Fibroblast of the aortic adventitia (primary cell): ENCODE data around the gene LRRC14B. TPM values are rescaled to one million over a fixed set of nuclear protein-coding genes. Genes with fewer than 3 reads are reported as not detected.
"Not testable (repeated sequence)": the region's sequence is repeated elsewhere in the genome, so short reads cannot be mapped to it uniquely, and the experiment has no call there.

Experiments used
- DNase-seq: peaks from one replicate; pipeline ENCODE4 v3.0.0-alpha.2; 2010; ENCODE audit warnings: low read depth
- H3K4me3 ChIP-seq: 2 replicates; pipeline ENCODE4 v1.5.1; 2011; ENCODE audit warnings: low read depth, mild to moderate bottlenecking, control low read depth, low read length, moderate library complexity
- total RNA-seq: library from RNA; depleted of rRNA; stranded (reverse); fragments of >200 nt; gene quantifications from 2 replicates; pipeline ENCODE4 v1.2.3, GENCODE V29; 2012; ENCODE audit warnings: low replicate concordance
- TF ChIP-seq, protein P1 (sequence below): IDR thresholded peaks from 2 replicates; pipeline ENCODE4 v1.5.1; 2011; ENCODE audit warnings: mild to moderate bottlenecking, low read length, control low read depth, inconsistent platforms; ENCODE audit not compliant: insufficient read depth

The LRRC14B gene
- total RNA-seq, 1 donor, result not detected

DNA sequence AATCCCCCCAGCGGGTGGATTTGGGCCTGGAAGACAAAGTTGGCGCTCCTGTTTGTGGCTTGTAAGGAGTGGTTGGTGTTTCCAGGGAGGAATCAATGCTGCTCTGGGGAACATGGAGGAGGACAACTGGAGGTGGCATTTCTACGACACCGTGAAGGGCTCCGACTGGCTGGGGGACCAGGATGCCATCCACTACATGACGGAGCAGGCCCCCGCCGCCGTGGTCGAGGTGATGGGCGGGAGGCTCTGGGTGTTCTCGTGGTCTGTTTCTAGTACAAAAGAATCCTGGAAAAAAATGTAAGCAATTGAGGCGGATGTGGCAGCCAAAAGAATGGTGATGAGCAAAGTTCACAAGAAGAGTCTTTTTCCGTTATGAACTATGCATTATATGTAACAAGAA is 34.0 kb downstream of the LRRC14B start:
- no peak for DNase-seq
- TF ChIP-seq, protein P1, sequence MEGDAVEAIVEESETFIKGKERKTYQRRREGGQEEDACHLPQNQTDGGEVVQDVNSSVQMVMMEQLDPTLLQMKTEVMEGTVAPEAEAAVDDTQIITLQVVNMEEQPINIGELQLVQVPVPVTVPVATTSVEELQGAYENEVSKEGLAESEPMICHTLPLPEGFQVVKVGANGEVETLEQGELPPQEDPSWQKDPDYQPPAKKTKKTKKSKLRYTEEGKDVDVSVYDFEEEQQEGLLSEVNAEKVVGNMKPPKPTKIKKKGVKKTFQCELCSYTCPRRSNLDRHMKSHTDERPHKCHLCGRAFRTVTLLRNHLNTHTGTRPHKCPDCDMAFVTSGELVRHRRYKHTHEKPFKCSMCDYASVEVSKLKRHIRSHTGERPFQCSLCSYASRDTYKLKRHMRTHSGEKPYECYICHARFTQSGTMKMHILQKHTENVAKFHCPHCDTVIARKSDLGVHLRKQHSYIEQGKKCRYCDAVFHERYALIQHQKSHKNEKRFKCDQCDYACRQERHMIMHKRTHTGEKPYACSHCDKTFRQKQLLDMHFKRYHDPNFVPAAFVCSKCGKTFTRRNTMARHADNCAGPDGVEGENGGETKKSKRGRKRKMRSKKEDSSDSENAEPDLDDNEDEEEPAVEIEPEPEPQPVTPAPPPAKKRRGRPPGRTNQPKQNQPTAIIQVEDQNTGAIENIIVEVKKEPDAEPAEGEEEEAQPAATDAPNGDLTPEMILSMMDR, result no peak
- H3K4me3 ChIP-seq, result no peak overlapping the region

DNA sequence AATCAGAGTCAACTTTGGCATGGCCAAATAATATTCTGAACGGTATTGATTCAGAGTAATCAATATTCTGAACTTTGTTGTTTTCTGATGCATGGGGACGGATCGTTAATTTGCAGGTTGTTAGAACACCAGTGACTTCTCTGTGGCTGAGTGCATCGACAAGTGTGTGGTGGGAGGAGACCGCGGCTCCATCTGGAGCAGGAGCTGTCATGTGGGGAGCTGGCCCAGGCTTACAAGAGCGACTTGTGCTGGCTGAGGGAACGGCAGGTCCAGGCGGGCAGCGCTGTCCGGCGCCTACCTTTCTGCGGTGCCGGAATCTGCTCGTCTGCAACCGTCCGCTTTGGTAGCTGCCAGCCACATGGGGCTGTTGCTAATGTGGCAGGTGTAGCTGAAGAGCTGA is 36.1 kb downstream of the LRRC14B start:
- not testable (repeated sequence) for H3K4me3 ChIP-seq, DNase-seq

DNA sequence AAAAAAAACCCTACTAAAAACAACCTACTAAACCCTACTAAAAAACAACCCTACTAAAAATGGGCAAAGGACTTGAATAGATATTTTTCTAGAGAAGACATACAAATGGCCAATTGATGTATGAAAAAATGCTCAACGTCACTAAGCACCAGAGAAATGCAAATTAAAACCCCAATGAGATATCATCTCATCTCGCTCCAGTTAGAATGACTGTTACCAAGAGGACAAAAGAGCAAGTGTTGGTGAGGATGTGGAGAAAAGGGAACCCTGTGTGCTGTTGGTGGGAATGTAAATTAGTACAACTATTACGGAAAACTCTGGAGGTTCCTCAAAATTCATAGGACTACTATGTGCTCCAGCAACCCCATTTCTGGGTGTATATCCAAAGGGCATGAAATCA is 37.6 kb downstream of the LRRC14B start:
- DNase-seq, result no peak
- no peak overlapping the region for H3K4me3 ChIP-seq
- TF ChIP-seq, protein P1, result no peak

DNA sequence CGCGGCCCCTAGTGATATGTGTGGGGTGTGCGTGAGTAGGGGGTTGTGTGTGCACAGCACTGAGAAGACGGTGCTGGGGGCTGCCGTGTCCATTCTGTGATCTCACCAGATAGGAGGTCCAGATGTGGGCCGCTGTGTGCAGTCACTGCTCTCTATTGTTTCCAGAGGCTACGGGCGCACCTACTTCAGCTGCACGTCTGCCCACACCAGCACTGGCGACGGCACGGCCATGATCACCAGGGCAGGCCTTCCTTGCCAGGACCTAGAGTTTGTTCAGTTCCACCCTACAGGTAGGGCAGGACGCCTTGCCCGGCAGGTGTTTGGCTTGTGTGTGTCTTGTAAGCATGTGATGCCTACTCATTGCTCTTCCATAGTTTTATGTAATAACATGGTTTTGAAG is 39.4 kb downstream of the LRRC14B start:
- no peak for DNase-seq
- TF ChIP-seq, protein P1, result no peak
- H3K4me3 ChIP-seq, result no peak overlapping the region

DNA sequence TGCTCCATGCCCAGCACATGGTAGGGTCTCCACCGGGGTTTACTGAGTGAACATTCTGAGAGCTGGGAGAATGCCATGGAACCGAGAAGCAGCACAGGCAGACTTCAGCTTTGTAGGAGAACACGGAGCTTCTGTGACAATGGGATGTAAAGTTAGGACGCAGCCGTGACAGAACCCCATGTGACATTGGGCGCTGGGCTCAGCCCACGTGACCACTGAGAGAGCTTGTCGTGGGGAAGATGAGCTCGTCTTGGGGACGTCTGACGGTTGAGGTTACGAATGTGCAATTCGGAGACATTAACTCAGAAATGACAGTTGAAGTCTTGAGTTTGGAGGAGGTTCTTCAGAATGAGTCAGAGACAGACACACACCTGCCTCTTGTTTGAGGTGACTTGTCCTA is 40.4 kb downstream of the LRRC14B start:
- H3K4me3 ChIP-seq, result no peak overlapping the region
- TF ChIP-seq, protein P1, result no peak
- no peak for DNase-seq

DNA sequence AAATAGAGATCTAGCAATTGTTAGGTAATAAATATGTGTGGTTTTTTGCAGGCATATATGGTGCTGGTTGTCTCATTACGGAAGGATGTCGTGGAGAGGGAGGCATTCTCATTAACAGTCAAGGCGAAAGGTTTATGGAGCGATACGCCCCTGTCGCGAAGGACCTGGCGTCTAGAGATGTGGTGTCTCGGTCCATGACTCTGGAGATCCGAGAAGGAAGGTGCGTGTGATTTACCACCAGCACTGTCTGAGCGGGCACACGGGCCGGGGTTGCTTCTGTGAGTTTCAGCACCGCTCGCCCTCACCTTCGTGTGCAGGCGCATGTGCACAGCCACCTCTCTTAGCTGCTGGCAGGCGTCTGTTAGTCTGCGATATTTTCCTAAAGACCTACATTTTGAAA is 42.1 kb downstream of the LRRC14B start:
- DNase-seq, result not testable (repeated sequence)

DNA sequence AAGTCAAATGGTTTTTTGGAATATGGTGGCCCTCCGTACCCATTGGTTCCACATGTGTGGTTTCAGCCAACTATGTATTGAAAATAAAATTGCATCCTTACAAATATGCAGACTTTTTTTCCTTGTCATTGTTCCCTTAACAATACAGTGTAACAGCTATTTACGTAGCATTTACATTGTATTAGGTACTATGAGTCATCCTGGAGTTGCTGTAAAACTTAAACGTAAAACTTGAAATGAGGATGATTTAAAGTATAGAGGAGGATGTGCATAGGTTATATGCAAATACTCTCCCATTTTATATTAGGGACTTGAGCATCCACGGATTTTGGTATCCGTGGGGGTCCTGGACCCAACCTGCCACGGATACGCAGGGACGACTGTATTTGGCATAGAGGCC is 43.2 kb downstream of the LRRC14B start:
- TF ChIP-seq, protein P1, result no peak
- DNase-seq, result no peak
- H3K4me3 ChIP-seq, result no peak overlapping the region

More for the DNA sequence above, 42.1 kb downstream of the LRRC14B start:
- H3K4me3 ChIP-seq, result not testable (repeated sequence)

DNA sequence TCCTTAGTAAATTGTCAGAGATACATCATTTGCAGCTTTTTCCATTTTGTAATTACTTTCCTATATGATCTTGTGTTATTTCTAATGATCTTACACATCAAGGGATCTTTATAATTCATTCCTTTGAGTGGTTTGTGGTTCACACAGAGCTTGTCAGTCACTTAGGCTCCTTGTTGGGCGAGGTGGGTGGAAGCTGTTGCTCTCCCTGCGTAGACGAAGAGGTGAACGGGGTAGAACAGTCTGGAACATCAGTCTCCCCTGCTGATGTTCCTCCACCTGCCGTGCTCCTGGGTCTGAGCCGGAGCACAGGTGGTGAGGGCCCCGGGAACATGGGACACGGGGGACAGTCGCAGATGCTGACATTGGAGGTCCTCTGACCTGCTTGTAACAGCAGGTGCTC is 44.2 kb downstream of the LRRC14B start:
- not testable (repeated sequence) for H3K4me3 ChIP-seq, DNase-seq

DNA sequence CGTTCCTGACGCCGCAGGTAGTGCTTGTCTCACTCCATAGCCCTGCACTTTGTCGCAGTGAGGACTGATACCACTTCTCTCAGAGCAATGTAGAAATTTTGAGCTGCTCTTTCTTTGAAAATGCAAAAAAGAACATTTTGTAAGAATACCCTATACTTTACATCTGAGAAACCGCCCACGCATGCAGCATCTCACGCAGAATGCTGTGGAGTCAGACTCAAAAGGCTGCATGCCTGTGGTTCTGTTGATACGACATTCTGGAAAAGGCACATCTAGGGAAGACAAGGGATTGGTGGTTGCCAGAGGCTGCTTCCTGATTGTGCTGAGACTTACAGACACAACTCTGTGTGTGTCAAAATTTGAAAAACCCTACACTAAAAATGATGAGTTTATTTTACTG is 46.6 kb downstream of the LRRC14B start:
- not testable (repeated sequence) for DNase-seq, H3K4me3 ChIP-seq

DNA sequence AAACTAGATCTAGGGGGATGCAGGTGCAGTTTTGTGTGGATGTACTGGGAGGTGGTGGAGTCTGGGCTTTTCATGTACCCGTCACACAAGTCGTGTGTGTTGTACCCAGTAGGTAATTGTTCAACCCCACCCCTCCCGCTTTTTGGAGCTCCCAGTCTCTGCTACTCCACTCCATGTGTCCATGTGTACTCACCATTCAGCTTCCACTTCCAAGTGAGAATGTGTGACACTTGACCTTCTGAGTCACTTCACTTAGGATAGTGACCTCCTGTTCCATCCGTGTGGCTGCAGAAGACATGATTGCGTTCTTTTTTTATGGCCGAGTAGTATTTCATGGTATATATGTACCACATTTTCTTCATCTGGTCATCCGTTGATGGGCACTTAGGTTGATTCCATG is 49.3 kb downstream of the LRRC14B start:
- H3K4me3 ChIP-seq, DNase-seq: not testable (repeated sequence)

DNA sequence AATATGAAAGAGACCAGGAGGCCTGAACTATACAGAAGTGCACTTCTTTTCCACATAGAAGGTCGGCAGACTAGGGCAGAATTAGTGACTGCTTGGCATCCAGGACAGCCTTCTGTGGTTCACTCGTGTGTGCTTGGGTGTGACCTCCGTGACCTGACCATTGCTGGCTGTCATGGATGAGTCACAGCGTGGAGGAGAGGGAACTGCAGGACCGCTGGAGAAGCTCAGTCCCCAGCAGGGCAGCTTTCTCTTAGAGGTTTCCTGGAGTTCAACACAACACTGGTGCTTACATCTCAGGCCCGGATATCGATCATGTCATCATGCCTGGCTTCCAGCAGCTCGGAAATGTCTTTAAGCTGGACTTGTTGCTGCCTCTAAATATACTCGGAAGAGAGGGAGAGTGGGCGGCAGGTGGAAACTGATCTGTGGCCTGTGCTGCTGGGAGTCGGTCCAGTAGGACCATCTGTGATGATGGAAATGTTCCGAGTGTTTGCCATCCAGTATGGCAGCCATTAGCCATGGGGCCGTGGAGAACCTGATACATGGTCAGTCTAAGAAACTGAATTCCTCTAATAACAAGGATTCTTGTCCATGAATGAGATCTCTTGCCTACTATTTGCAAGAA is 49.9 kb downstream of the LRRC14B start:
- not testable (repeated sequence) for H3K4me3 ChIP-seq, DNase-seq

DNA sequence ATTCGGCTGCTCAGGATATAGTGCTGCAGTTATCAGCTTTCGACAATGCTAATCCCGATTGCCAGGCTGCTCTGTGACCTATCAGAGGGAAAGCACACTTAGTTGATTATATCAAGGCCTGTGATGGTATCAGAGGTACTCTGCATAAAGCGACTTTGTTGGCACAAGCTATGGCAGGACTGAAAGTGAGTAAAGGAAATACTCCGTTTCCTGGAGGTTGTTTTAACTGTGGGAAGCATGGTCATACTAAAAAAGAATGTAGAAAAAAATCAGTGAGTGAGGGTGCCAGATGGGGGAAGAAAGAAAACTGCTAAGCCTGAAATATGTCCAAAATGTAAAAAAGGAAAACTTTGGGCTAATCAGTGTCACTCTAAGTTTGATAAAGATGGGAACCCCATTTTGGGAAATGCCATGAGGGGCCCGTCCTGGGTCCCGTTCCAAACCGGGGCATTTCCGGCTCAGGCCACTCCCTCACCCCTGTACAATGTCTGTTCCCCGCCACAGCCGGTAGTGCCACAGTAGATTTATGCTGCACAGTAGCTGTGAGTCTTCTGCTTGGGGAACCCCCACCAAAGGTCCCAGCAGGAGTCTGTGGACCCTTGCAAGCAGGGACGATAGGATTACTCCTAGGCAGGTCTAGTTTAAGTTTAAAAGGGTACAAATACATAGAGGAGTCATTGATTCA is 52.5 kb downstream of the LRRC14B start:
- DNase-seq, H3K4me3 ChIP-seq: not testable (repeated sequence)

DNA sequence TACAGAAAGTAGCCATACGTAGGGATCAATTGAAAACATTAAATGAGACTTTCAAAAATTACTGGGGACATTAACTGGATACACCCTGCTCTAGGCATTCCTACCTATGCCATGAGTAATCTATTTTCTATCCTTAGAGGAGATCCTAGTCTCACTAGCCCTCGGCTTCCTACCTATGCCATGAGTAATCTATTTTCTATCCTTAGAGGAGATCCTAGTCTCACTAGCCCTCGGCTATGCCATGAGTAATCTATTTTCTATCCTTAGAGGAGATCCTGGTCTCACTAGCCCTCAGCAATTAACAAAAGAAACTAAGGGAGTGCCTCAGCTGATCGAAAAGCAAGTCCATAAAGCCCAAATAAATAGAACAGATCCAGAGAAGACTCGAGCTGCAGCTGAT is 54.4 kb downstream of the LRRC14B start:
- DNase-seq, H3K4me3 ChIP-seq: not testable (repeated sequence)
